Effector memory CD8-positive, alpha-beta T cell (primary cell): ENCODE data around the gene SPATA46.

Experiments
- ATAC-seq: fragments of 150-1000 bp; cut with Tn5 transposase; replicated peaks from 2 replicates; pipeline ENCODE4 v1.10.0; 2021; ENCODE audit warnings: mild to moderate bottlenecking, moderate library complexity
- DNase-seq, 3 experiments: peaks; one replicate each; pipeline ENCODE4 v3.0.0; 2021
- H3K27ac Mint-ChIP-seq, 2 donors: one replicate each; pipeline ENCODE4 v1.8.0; 2022; ENCODE audit warnings: mild to moderate bottlenecking in 2 of 2, mixed read lengths in 2 of 2, moderate library complexity in 2 of 2
- H3K27me3 Mint-ChIP-seq, 2 donors: one replicate each; pipeline ENCODE4 v1.8.0; 2022; ENCODE audit warnings: mixed read lengths in 2 of 2
- H3K36me3 Mint-ChIP-seq: one replicate; pipeline ENCODE4 v1.8.0; 2022; ENCODE audit warnings: mild to moderate bottlenecking, moderate library complexity, mixed read lengths; ENCODE audit not compliant: insufficient read depth
- H3K4me1 Mint-ChIP-seq, 2 donors: one replicate each; pipeline ENCODE4 v1.8.0; 2022; ENCODE audit warnings: low read depth in 2 of 2, mixed read lengths in 2 of 2
- H3K4me3 Mint-ChIP-seq, 2 donors: one replicate each; pipeline ENCODE4 v1.8.0; 2022; ENCODE audit warnings: mild to moderate bottlenecking in 2 of 2, mixed read lengths in 2 of 2, moderate library complexity in 2 of 2
- H3K9me3 Mint-ChIP-seq, 2 donors: one replicate each; pipeline ENCODE4 v1.8.0; 2022; ENCODE audit warnings: mixed read lengths in 2 of 2

SPATA46 gene

GRCh38 chr1:162374406-162374805 is 2.2 kb downstream of the SPATA46 start:
- DNase-seq (no peak), ATAC-seq (no peak)
- Mint-ChIP-seq H3K4me3 (no peak overlapping the region), H3K27me3 (peaks cover 0 to 24% of the 10 kb centered on the region in 2 donors), H3K27ac (no peak overlapping the region), H3K9me3 (no peaks in the 10 kb centered on the region), H3K36me3 (no peaks in the 10 kb centered on the region), H3K4me1 (peaks cover 0 to 4% of the 10 kb centered on the region in 2 donors)

GRCh38 chr1:162373541-162374260 is 3.0 kb downstream of the SPATA46 start:
- Mint-ChIP-seq H3K4me3 (no peak overlapping the region), H3K27ac (no peak overlapping the region), H3K27me3 (peaks cover 0 to 17% of the 10 kb centered on the region in 2 donors), H3K9me3 (no peaks in the 10 kb centered on the region), H3K36me3 (no peaks in the 10 kb centered on the region), H3K4me1 (peaks cover 0 to 4% of the 10 kb centered on the region in 2 donors)
- DNase-seq (no peak), ATAC-seq (no peak)

- Mint-ChIP-seq H3K4me3 (no peak overlapping the region), H3K36me3 (no peaks in the 10 kb centered on the region), H3K27ac (no peak overlapping the region), H3K9me3 (no peaks in the 10 kb centered on the region), H3K4me1 (peaks cover 0 to 4% of the 10 kb centered on the region in 2 donors), H3K27me3 (peaks cover 0 to 19% of the 10 kb centered on the region in 2 donors)
- DNase-seq (no peak), ATAC-seq (no peak)
Measured at GRCh38 chr1:162373072-162373427, 3.6 kb downstream of the SPATA46 start.

- Mint-ChIP-seq H3K27ac (no peak overlapping the region), H3K36me3 (no peaks in the 10 kb centered on the region), H3K27me3 (peaks cover 0 to 26% of the 10 kb centered on the region in 2 donors), H3K4me3 (no peak overlapping the region), H3K9me3 (no peaks in the 10 kb centered on the region), H3K4me1 (peaks cover 0 to 4% of the 10 kb centered on the region in 2 donors)
- DNase-seq (no peak), ATAC-seq (no peak)
Measured at GRCh38 chr1:162372159-162373071, 4.2 kb downstream of the SPATA46 start.

GRCh38 chr1:162371611-162372010 is 5.0 kb downstream of the SPATA46 start:
- Mint-ChIP-seq H3K4me1 (peaks cover 0 to 5% of the 10 kb centered on the region in 2 donors), H3K27me3 (peaks cover under 1 to 32% of the 10 kb centered on the region in 2 donors), H3K9me3 (no peaks in the 10 kb centered on the region), H3K4me3 (no peak overlapping the region), H3K36me3 (no peaks in the 10 kb centered on the region), H3K27ac (no peak overlapping the region)
- DNase-seq: no peak
- no peak for ATAC-seq

GRCh38 chr1:162370721-162371120 is 5.9 kb downstream of the SPATA46 start:
- ATAC-seq: no peak
- Mint-ChIP-seq H3K4me1 (peaks cover 0 to 5% of the 10 kb centered on the region in 2 donors), H3K36me3 (no peaks in the 10 kb centered on the region), H3K4me3 (no peak overlapping the region), H3K9me3 (no peaks in the 10 kb centered on the region), H3K27ac (no peak overlapping the region), H3K27me3 (peaks cover 8 to 32% of the 10 kb centered on the region in 2 donors)
- no peak for DNase-seq

- H3K4me1 Mint-ChIP-seq: peaks cover 0 to 5% of the 10 kb centered on the region in 2 donors
- H3K4me3 Mint-ChIP-seq: no peak overlapping the region
- H3K36me3 Mint-ChIP-seq: no peaks in the 10 kb centered on the region
- ATAC-seq (no peak), DNase-seq (no peak)
- no peaks in the 10 kb centered on the region for H3K9me3 Mint-ChIP-seq
- peaks cover 8 to 38% of the 10 kb centered on the region in 2 donors for H3K27me3 Mint-ChIP-seq
- H3K27ac Mint-ChIP-seq: no peak overlapping the region
Measured at GRCh38 chr1:162370161-162370560, 6.5 kb downstream of the SPATA46 start.

- Mint-ChIP-seq H3K9me3 (no peaks in the 10 kb centered on the region), H3K27me3 (peaks cover 8 to 44% of the 10 kb centered on the region in 2 donors), H3K4me1 (peaks cover 0 to 5% of the 10 kb centered on the region in 2 donors), H3K4me3 (no peak overlapping the region), H3K36me3 (no peaks in the 10 kb centered on the region), H3K27ac (no peak overlapping the region)
- ATAC-seq: no peak
- no peak for DNase-seq
Measured at GRCh38 chr1:162369571-162369970, 7.1 kb downstream of the SPATA46 start.

- no peaks in the 10 kb centered on the region for H3K36me3 Mint-ChIP-seq
Measured at GRCh38 chr1:162368451-162368850, 8.2 kb downstream of the SPATA46 start.

GRCh38 chr1:162367772-162368171 is 8.9 kb downstream of the SPATA46 start:
- H3K36me3 Mint-ChIP-seq: no peaks in the 10 kb centered on the region
- H3K27me3 Mint-ChIP-seq: peaks cover 17 to 54% of the 10 kb centered on the region in 2 donors
- no peaks in the 10 kb centered on the region for H3K9me3 Mint-ChIP-seq
- H3K4me3 Mint-ChIP-seq: no peak overlapping the region
- peaks cover 0 to 4% of the 10 kb centered on the region in 2 donors for H3K4me1 Mint-ChIP-seq
- no peak overlapping the region for H3K27ac Mint-ChIP-seq
- ATAC-seq (no peak), DNase-seq (no peak)

More at GRCh38 chr1:162368451-162368850, 8.2 kb downstream of the SPATA46 start:
- Mint-ChIP-seq H3K4me3 (no peak overlapping the region), H3K27me3 (peaks cover 12 to 54% of the 10 kb centered on the region in 2 donors), H3K27ac (no peak overlapping the region), H3K9me3 (no peaks in the 10 kb centered on the region), H3K4me1 (peaks cover 0 to 5% of the 10 kb centered on the region in 2 donors)
- ATAC-seq (no peak), DNase-seq (no peak)

- Mint-ChIP-seq H3K4me1 (peaks cover 0 to 2% of the 10 kb centered on the region in 2 donors), H3K4me3 (peak overlapping the region in 1 of 2 donors; percentile 35), H3K27ac (peak overlapping the region in 1 of 2 donors; percentile 36), H3K36me3 (no peaks in the 10 kb centered on the region), H3K9me3 (no peaks in the 10 kb centered on the region), H3K27me3 (peaks cover 17 to 54% of the 10 kb centered on the region in 2 donors)
- ATAC-seq: no peak
- no peak for DNase-seq
Measured at GRCh38 chr1:162367073-162367472, 9.6 kb downstream of the SPATA46 start.

GRCh38 chr1:162366671-162367070 is 10.0 kb downstream of the SPATA46 start:
- H3K27me3 Mint-ChIP-seq: peaks cover 17 to 55% of the 10 kb centered on the region in 2 donors
- H3K27ac Mint-ChIP-seq: no peak overlapping the region
- DNase-seq: no peak
- peaks cover 0 to 2% of the 10 kb centered on the region in 2 donors for H3K4me1 Mint-ChIP-seq
- peak overlapping the region in 1 of 2 donors; percentile 35 for H3K4me3 Mint-ChIP-seq
- H3K36me3 Mint-ChIP-seq: no peaks in the 10 kb centered on the region
- ATAC-seq: no peak
- no peaks in the 10 kb centered on the region for H3K9me3 Mint-ChIP-seq

- DNase-seq (no peak), ATAC-seq (no peak)
- Mint-ChIP-seq H3K27ac (no peak overlapping the region), H3K27me3 (peaks cover 17 to 55% of the 10 kb centered on the region in 2 donors), H3K9me3 (no peaks in the 10 kb centered on the region), H3K4me1 (peaks cover 0 to 2% of the 10 kb centered on the region in 2 donors), H3K36me3 (no peaks in the 10 kb centered on the region), H3K4me3 (no peak overlapping the region)
Measured at GRCh38 chr1:162366149-162366548, 10.5 kb downstream of the SPATA46 start.
